ENCODE data around the gene GNPTG.
A peak's percentile ranks its signal among the peaks of the same experiment; 100 is the strongest.

The GNPTG gene

DNA sequence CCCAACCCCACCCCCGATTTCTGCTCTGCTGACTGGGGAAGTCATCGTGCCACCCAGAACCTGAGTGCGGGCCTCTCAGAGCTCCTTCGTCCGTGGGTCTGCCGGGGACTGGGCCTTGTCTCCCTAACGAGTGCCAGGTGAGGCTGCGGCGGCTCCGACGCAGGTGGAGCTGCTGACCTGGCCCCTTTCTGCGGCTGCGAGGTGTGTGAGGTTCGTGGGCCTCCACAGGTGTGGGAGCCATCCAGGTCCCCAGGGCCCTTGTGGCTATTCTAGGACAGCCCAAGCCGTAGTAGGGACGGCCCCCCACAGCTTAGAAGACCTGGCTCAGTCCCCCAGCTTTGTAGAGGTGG lies 39.3 kb upstream of the GNPTG start:
- DNase-seq (ENCODE audit: low read depth): no peak
- peaks cover 37% of the 10 kb centered on the region for H3K36me3 ChIP-seq (ENCODE audit: control insufficient read depth, insufficient read depth, low read length, severe bottlenecking)
- H3K9me3 ChIP-seq (ENCODE audit: control insufficient read depth, low read length): no peaks in the 10 kb centered on the region
- H3K27me3 ChIP-seq (replicated peaks; ENCODE audit: control insufficient read depth, insufficient read depth, low read length): no peaks in the 10 kb centered on the region
- H3K4me3 ChIP-seq (ENCODE audit: low read length): peak overlapping the region; percentile 96
- H3K4me1 ChIP-seq (ENCODE audit: control insufficient read depth, insufficient read depth, low read length): peaks cover 27% of the 10 kb centered on the region
- peak overlapping the region; percentile 89 for H3K9ac ChIP-seq (ENCODE audit: low read length)

DNA sequence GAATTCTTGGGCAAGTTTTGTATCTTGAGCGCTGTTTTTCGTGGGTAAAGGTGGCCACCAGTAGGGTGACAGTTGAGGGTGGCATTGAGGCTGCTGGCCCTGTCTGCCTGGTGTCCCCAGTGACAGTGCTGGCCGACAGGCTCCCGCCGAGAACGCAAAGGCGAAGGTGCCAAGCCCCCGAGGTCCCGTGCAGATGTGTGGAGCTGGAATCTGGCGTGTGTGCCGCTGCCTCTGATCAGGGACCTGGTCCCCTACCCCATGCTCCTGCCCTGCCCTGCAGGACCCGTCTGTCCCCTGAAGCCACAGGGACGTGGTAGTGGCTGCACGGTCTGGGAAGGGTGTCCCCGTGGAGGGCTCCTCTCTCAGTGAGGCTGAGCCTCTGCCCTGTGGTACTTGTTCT lies 38.8 kb upstream of the GNPTG start:
- H3K9me3 ChIP-seq (ENCODE audit: control insufficient read depth, low read length): no peaks in the 10 kb centered on the region
- peaks cover 27% of the 10 kb centered on the region for H3K4me1 ChIP-seq (ENCODE audit: control insufficient read depth, insufficient read depth, low read length)
- peak overlapping the region; percentile 89 for H3K9ac ChIP-seq (ENCODE audit: low read length)
- peak overlapping the region; percentile 96 for H3K4me3 ChIP-seq (ENCODE audit: low read length)
- H3K27me3 ChIP-seq (replicated peaks; ENCODE audit: control insufficient read depth, insufficient read depth, low read length): no peaks in the 10 kb centered on the region
- DNase-seq (ENCODE audit: low read depth): no peak
- peaks cover 41% of the 10 kb centered on the region for H3K36me3 ChIP-seq (ENCODE audit: control insufficient read depth, insufficient read depth, low read length, severe bottlenecking)

DNA sequence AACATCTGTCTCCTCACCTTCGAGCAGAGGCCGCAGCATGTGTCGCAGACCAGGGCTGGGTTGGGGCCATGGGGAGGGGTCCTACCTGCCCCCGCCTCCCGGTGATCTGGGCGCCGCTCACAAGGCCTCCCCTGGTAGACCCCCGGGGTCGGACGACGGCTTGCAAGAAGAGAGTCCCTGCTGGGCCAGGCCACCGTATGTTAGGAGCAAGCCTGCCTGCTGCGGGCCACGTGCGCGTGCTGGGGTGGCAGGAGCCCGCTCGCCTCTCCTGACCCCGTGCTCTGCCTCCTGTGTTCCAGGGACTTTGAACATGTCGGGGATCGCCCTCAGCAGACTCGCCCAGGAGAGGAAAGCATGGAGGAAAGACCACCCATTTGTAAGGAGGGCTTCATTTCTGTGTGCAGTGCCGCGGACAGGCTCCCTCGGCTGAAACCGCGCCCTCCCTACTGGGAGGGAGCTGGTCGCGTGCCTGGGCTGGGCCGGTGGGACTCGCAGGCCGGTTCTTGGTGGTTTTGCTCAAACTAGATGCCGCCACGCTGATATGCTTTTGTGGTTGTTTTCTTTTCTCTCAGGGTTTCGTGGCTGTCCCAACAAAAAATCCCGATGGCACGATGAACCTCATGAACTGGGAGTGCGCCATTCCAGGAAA lies 37.9 kb upstream of the GNPTG start:
- Histone ChIP-seq H3K4me3 (ENCODE audit: low read length) (no peak overlapping the region), H3K36me3 (ENCODE audit: control insufficient read depth, insufficient read depth, low read length, severe bottlenecking) (peaks cover 51% of the 10 kb centered on the region), H3K9me3 (ENCODE audit: control insufficient read depth, low read length) (no peaks in the 10 kb centered on the region), H3K27me3 (replicated peaks; ENCODE audit: control insufficient read depth, insufficient read depth, low read length) (no peaks in the 10 kb centered on the region), H3K4me1 (ENCODE audit: control insufficient read depth, insufficient read depth, low read length) (peaks cover 27% of the 10 kb centered on the region), H3K9ac (ENCODE audit: low read length) (no peak overlapping the region)
- DNase-seq (ENCODE audit: low read depth): no peak

DNA sequence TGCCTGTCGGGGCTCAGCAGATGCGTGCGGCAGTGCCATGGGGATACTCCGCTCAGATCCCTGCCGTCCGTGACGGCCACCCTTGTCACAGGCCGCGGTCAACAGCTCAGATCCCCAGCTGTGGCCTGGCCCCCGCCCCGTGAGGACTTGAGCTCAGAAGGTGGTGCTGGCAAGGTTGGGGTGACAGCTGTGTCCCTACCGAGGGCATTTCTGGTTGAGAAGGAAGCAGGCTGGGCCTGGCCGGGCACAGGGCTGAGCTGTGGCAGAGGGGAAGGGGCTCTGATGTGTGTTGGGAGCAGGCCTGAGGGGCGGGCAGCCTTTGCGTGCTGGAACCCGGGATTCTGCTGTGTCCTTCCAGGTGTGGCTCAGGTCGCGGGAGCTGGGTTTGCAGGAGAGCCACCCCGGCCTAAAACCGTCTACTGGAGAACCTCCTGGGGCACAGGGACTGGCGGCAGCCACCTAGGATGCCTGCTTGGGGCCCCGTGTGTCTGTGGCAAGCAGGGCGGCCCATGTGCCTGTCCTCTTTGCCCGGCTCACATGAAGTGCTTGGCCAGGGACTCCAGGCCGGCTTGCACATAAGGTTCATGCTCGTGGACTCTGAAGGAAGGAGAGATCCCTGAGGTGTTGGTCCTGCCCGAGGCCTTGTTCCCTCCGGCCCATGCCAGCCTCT lies 37.2 kb upstream of the GNPTG start:
- no peaks in the 10 kb centered on the region for H3K9me3 ChIP-seq (ENCODE audit: control insufficient read depth, low read length)
- no peak for DNase-seq (ENCODE audit: low read depth)
- H3K36me3 ChIP-seq (ENCODE audit: control insufficient read depth, insufficient read depth, low read length, severe bottlenecking): peaks cover 58% of the 10 kb centered on the region
- H3K4me3 ChIP-seq (ENCODE audit: low read length): no peak overlapping the region
- peaks cover 27% of the 10 kb centered on the region for H3K4me1 ChIP-seq (ENCODE audit: control insufficient read depth, insufficient read depth, low read length)
- H3K9ac ChIP-seq (ENCODE audit: low read length): no peak overlapping the region
- H3K27me3 ChIP-seq (replicated peaks; ENCODE audit: control insufficient read depth, insufficient read depth, low read length): no peaks in the 10 kb centered on the region

DNA sequence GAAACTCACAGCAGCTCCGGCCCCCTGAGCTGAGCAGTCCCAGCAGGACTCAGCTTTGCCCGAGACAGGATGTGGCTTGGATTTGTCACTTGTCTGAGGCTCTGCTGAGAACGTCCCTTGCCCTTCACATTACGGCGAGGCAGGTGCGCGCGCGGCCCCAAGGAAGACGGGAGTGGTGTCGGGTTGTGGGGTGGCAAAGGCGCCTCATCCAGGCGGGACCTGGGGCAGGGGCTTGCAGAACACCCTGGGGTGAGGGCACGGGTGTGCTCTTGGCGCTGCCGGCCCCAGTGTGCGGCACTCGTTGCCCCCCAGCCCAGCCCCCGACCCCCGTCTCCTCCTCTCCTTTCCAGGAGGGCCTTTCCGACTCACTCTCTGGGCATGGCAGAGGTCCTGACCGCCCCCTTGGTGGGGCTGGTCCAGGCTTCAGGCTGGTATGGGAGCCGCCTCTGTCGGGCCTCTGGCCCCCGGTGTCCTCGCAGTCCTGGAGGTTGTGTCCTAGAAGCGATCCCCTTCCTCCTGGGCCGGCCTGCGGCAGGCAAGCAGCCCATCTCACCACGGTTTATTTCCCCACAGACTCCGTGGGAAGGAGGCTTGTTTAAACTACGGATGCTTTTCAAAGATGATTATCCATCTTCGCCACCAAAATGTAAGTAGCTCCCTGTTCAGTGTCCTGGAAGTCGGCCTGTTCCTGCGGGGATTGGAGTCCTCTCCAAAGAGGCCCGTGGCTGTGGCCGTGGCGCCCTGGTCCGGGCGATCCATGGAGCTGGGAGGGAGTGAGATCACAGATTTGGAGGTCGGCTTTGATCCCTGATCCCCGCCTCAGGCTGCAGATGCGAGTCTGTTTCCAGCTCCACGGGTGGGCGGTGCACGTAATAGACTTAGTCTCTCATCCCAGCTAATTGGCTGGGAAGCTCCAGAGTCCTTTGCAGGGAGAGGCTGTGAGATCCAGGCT lies 36.4 kb upstream of the GNPTG start:
- DNase-seq (ENCODE audit: low read depth): no peak
- Histone ChIP-seq H3K4me3 (ENCODE audit: low read length) (no peak overlapping the region), H3K9me3 (ENCODE audit: control insufficient read depth, low read length) (no peaks in the 10 kb centered on the region), H3K9ac (ENCODE audit: low read length) (no peak overlapping the region), H3K27me3 (replicated peaks; ENCODE audit: control insufficient read depth, insufficient read depth, low read length) (no peaks in the 10 kb centered on the region), H3K36me3 (ENCODE audit: control insufficient read depth, insufficient read depth, low read length, severe bottlenecking) (peaks cover 66% of the 10 kb centered on the region), H3K4me1 (ENCODE audit: control insufficient read depth, insufficient read depth, low read length) (peaks cover 27% of the 10 kb centered on the region)

DNA sequence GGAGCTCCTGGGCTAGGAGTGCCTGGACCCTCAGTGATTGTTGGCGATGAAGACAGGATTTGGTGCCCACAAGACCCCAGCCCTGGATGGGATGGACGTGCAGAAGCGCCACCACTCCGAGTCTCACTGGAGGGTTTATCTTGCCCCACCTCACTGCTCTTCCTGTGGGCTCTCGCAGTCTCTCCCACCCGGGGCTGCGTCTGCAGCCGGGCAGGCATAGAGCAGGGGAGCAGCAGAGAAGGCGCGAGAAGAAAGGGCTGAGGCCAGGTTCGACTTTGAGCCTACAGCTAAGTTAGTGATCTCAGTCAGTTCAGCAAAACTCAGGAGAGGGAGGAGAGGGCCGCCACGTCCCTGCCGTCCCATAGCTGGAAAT lies 35.7 kb upstream of the GNPTG start:
- Histone ChIP-seq H3K27me3 (replicated peaks; ENCODE audit: control insufficient read depth, insufficient read depth, low read length) (no peaks in the 10 kb centered on the region), H3K9ac (ENCODE audit: low read length) (no peak overlapping the region), H3K36me3 (ENCODE audit: control insufficient read depth, insufficient read depth, low read length, severe bottlenecking) (peaks cover 72% of the 10 kb centered on the region), H3K4me1 (ENCODE audit: control insufficient read depth, insufficient read depth, low read length) (peaks cover 20% of the 10 kb centered on the region), H3K9me3 (ENCODE audit: control insufficient read depth, low read length) (no peaks in the 10 kb centered on the region), H3K4me3 (ENCODE audit: low read length) (no peak overlapping the region)
- DNase-seq (ENCODE audit: low read depth): no peak

DNA sequence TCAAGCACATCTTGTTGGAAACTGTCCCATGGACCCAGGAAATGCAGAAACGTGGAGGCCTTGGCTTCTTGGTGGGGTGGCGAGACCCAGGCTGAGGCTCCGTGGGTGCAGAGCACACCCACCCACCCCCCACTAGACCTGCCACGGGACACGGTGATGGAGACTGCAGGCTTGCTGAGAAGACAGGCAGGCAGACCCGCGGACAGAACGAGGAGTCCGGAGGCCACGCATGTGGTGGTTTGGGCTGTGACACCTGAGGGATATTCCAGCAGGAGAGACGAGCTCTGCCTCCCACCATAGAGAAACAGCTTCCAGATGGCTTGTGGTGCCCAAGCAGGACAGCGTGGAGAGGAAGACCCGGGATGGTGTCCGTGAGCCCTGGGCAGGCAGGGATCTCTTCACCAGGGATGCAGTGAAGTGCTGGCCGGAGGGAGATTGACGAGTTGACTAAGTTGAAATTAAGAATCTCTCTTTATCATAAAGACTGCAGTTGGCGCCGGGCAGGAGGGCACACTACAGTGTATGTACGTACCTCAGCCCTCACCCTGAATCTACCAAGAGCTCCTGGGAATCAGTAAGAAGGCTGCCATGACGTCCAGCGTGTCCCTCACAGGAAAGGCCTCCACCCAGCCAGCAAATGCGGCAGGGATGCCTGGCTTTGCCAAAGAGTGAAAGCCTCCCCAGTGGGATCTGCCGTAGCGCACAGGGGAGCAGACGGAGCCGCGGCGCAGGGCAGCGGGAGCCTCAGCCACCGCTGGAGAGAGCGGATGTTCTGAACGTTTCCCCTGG lies 34.1 kb upstream of the GNPTG start:
- H3K4me1 ChIP-seq (ENCODE audit: control insufficient read depth, insufficient read depth, low read length): peaks cover 3% of the 10 kb centered on the region
- no peaks in the 10 kb centered on the region for H3K9me3 ChIP-seq (ENCODE audit: control insufficient read depth, low read length)
- H3K4me3 ChIP-seq (ENCODE audit: low read length): no peak overlapping the region
- no peak for DNase-seq (ENCODE audit: low read depth)
- peaks cover 78% of the 10 kb centered on the region for H3K36me3 ChIP-seq (ENCODE audit: control insufficient read depth, insufficient read depth, low read length, severe bottlenecking)
- H3K27me3 ChIP-seq (replicated peaks; ENCODE audit: control insufficient read depth, insufficient read depth, low read length): no peaks in the 10 kb centered on the region
- no peak overlapping the region for H3K9ac ChIP-seq (ENCODE audit: low read length)

DNA sequence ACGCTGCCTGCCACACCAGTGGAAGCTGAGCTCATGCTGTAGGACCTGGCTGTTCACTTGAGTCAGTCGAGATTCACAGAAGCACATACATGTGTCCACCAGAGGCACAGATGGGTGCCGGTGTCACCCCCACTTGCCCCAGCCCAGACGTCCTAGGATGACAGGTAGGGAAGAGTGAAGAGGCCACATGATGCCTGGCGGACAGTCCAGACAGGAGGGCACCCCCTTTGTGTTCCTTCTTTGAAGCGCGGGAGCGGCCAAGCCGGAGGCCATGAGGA lies 33.5 kb upstream of the GNPTG start:
- H3K36me3 ChIP-seq (ENCODE audit: control insufficient read depth, insufficient read depth, low read length, severe bottlenecking): peaks cover 75% of the 10 kb centered on the region
- H3K9me3 ChIP-seq (ENCODE audit: control insufficient read depth, low read length): no peaks in the 10 kb centered on the region
- no peak for DNase-seq (ENCODE audit: low read depth)
- no peaks in the 10 kb centered on the region for H3K27me3 ChIP-seq (replicated peaks; ENCODE audit: control insufficient read depth, insufficient read depth, low read length)
- no peak overlapping the region for H3K9ac ChIP-seq (ENCODE audit: low read length)
- no peaks in the 10 kb centered on the region for H3K4me1 ChIP-seq (ENCODE audit: control insufficient read depth, insufficient read depth, low read length)
- no peak overlapping the region for H3K4me3 ChIP-seq (ENCODE audit: low read length)

DNA sequence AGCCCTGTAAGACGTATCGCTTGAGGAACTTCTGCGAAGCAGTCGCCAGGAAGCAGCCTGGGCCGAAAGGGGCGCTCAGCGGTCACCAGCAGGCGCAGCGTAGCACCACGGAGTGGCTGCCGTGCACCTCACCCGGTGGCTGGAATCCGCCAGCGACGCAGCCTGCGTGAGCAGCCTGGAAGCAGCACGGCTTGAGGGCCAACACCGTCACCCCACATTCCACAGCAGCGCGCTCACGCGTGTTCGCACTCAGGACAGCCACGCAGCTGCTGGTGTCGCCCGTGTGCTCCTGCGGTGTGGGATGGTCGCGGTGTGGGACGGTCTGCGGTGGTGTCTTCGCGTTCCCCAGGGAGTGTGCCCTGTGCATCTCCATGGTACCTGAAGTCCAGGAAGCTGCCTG lies 32.7 kb upstream of the GNPTG start:
- Histone ChIP-seq H3K4me1 (ENCODE audit: control insufficient read depth, insufficient read depth, low read length) (no peaks in the 10 kb centered on the region), H3K27me3 (replicated peaks; ENCODE audit: control insufficient read depth, insufficient read depth, low read length) (no peaks in the 10 kb centered on the region), H3K36me3 (ENCODE audit: control insufficient read depth, insufficient read depth, low read length, severe bottlenecking) (peaks cover 84% of the 10 kb centered on the region), H3K4me3 (ENCODE audit: low read length) (no peak overlapping the region), H3K9ac (ENCODE audit: low read length) (no peak overlapping the region), H3K9me3 (ENCODE audit: control insufficient read depth, low read length) (no peaks in the 10 kb centered on the region)
- DNase-seq (ENCODE audit: low read depth): no peak

DNA sequence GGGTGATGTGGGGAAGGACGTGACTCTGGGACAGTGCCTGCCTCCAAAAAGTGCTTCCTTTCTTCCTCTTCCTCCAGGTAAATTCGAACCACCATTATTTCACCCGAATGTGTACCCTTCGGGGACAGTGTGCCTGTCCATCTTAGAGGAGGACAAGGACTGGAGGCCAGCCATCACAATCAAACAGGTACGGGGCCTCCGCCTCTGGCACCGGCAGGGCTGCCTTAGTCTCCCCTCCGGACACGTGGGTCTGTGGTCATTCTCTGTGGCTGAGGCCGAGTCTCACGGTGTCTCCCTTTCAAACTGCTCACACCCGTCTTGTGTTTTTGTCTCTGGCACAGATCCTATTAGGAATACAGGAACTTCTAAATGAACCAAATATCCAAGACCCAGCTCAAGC lies 31.6 kb upstream of the GNPTG start:
- no peak overlapping the region for H3K4me3 ChIP-seq (ENCODE audit: low read length)
- no peak overlapping the region for H3K9ac ChIP-seq (ENCODE audit: low read length)
- DNase-seq (ENCODE audit: low read depth): no peak
- H3K9me3 ChIP-seq (ENCODE audit: control insufficient read depth, low read length): no peaks in the 10 kb centered on the region
- H3K27me3 ChIP-seq (replicated peaks; ENCODE audit: control insufficient read depth, insufficient read depth, low read length): no peaks in the 10 kb centered on the region
- no peaks in the 10 kb centered on the region for H3K4me1 ChIP-seq (ENCODE audit: control insufficient read depth, insufficient read depth, low read length)
- H3K36me3 ChIP-seq (ENCODE audit: control insufficient read depth, insufficient read depth, low read length, severe bottlenecking): peaks cover 86% of the 10 kb centered on the region

DNA sequence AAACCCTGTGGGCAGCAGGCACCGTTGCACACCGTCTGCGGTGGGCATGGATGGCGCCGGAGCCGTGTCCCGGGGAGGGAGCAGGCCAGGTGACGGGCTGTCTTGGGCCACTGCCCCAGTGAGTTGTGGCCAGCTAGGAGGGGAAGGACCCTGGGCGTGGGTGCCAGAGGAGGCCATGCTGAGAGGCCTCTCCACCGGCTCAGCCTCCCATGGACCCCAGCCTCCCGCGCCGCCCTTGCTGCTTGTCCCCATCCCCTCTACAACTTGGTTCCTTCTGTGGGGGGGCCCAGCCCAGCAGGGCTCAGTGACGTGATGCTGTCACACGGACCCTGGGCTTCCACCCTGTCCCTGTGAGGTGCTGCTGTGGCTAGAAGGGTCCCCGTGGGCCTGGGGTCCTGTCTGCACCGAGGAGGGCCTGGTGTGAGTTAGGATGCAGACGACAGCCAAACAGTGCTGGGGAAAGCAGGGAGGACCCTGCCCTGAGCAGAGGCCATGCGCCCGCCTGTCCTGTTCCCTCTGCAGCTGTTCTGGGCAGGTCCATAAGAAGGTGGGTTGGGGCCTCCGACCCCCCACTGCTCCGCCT lies 31.0 kb upstream of the GNPTG start:
- Histone ChIP-seq H3K4me3 (ENCODE audit: low read length) (no peak overlapping the region), H3K27me3 (replicated peaks; ENCODE audit: control insufficient read depth, insufficient read depth, low read length) (no peaks in the 10 kb centered on the region), H3K9ac (ENCODE audit: low read length) (no peak overlapping the region), H3K4me1 (ENCODE audit: control insufficient read depth, insufficient read depth, low read length) (no peaks in the 10 kb centered on the region), H3K36me3 (ENCODE audit: control insufficient read depth, insufficient read depth, low read length, severe bottlenecking) (peaks cover 85% of the 10 kb centered on the region), H3K9me3 (ENCODE audit: control insufficient read depth, low read length) (no peaks in the 10 kb centered on the region)
- no peak for DNase-seq (ENCODE audit: low read depth)

All from adipocyte (in vitro differentiated cells).